Measurements from ENCODE around the gene TMEM79.
A peak's percentile ranks its signal among the peaks of the same experiment; 100 is the strongest.

The TMEM79 gene

DNA sequence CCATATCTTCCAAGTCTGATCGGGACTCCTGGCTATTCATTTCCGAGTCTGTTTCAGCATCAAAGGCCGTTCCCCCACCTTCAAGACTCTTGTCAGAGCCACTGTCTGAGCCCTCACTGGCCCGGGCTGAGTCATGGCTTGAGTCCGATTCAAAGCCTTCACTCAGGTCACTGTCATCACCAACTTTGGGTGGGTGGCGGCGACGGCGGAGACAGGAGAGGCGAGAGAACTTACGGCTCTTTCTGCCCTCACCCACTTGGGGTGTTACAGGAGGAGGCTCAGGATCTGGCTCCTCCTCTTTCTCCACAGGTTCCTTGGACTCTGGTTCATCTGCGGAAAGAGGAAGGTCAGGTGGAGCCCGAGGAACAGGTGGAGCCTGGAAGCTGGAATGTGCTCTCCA lies 18.1 kb upstream of the TMEM79 start:
- no peak for DNase-seq

DNA sequence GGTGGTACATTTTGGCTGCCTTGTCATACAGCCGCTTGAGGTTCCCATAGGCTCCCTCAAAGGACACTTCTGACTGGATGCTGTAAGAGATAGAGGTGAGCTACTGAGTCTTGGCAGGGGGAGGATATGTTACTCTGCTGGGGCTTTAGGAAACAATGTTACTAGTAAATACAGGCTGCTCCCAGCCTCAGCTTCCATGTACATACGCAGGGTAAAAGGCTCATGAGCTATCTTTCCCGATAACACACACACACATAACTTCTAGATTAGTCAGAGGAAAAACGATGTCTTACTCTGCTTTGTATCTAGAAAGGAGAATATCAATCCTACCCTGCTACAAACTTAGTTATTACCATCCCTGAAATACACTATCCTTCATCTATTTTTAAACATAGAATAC lies 15.8 kb upstream of the TMEM79 start:
- no peak for DNase-seq

GRCh38 chr1:156270314-156270713 lies 13.8 kb upstream of the TMEM79 start:
- no peak for DNase-seq

DNA sequence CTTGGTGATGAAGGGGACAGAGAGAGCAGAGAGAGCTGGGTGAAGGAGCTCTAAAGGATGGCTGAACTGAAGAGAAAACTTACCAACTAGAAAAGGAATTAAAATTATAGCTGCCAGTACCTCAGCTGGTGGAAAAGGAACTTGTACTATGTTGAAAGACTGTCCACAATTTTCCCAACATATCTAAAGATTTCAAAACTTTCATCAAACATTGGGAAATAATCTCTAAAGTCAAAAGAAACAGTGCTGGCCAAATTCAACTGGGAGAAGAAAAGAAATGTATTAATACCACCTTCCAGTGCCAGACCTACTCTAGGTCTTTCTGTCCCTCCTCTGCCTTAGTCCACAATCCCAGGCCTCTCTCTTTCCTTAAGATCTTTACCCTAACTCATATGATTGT lies 7.6 kb upstream of the TMEM79 start:
- DNase-seq = no peak

DNA sequence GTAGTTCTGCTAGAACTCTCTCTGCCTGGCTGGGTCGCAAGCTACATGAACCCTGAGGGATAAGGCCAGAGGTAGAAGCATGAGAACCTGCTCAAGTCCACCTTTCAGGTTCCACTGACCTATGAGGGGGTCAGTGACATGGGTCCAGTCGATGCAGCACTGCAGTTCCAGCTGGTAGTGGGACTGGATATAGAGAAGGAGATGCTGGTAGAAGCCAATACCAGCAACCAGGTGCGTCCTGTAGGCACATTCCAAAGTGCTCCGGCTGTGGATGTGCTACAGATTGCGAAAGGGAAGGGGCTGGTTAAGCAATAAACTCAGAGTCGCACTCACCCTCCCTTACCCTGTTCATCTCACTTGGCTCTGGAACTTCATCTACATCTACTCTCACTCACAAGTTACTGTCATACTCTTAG lies 7.2 kb upstream of the TMEM79 start:
- DNase-seq = no peak

GRCh38 chr1:156279837-156280236 lies 4.3 kb upstream of the TMEM79 start:
- DNase-seq = no peak

DNA sequence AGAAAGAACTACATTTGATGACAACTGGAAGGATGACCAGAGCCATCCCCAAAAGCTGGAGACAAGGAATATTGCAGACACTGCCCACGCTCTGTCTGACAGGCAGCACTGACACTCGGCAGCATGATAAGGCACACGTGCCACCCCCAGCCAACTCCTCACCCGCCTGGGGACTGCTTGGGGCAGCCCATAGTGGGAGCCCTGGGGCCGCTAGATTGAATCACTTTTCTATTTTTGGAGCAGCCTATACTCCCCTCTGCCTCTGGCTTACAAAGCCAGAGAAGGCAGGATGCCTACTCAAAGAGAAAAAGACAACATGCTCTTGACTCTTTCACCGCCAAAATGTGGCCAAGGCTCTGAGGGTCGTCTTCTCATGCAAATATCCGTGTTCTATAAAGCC lies 2.8 kb upstream of the TMEM79 start:
- DNase-seq = no peak

DNA sequence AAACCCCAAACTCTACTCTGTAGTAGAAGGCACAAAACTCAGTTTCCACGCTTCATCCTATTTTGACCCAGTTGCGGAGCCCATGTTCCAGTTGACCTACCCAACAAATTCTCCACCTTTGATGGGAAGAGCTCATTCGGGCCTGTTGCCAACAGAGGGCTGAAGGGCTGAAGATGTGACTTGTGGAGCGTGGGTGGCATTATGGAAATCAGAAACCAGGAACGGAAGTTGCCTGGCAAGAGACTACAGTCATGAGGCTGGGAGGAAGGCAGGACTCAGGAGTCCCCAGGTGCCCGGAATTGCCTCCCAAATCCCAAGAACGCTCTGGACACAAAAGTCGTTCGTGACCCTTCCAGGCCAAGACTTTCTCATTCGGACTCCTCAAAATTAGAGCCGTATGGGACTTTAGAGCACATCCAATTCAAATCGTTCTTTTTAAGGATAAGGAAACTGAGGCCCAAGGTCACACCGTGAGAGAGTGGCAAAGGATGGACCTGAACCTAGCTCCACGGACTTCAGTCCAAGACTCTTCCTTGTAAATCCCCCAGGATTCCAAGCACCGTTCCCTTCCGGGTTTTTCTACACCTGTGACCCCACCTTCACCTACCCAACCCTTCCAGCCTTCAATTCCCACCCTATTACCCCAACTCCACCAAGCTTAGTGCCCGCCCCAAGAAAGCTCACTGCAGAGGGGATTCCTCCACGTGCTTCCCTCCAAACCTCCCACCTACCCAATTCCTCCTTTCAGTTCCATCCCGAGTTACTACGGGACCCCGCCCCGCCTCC lies 2.2 kb upstream of the TMEM79 start:
- DNase-seq = no peak

DNA sequence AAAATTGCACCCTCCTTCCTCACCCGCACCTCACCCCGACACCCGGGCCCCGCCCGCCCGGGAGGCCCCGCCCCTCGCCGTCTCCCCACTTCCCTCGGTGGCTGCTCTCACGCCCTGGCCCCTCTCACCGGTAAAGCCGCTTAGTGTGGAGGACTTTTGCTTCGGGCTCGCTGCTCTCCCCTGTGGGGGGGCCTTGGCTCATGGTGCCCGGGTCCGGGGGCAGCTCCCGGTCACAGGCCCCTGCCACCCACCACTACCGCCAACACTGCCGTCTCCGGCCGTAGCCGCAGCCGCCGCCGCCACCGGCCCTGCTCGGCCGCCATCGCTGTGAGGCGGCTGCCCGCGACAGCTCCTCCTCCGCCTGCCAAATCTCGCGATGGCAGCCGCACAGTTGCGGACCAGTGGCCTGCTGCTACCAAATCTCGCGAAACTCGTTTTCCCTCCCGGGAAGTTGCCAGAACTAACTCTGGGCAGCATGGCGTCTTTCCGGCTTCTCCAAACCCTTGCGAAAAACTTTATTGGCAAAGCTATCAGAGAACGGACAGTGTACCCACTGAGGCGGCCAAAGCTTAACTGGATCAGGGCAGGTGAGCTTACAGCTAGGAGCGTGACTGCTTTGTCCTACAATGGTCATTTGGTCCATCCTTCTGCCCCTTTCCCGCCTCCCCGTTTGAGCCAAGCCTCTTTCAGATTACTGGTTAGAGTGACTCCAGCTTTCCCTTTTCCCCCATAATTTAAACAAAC lies 1.5 kb upstream of the TMEM79 start, which contains the start of gene SMG5:
Gene SMG5 (minus strand): TSS at position 347 of the 744 bp plus-strand sequence. CDS start 145 bp downstream, at position 202.
- peak; percentile 89 for DNase-seq

DNA sequence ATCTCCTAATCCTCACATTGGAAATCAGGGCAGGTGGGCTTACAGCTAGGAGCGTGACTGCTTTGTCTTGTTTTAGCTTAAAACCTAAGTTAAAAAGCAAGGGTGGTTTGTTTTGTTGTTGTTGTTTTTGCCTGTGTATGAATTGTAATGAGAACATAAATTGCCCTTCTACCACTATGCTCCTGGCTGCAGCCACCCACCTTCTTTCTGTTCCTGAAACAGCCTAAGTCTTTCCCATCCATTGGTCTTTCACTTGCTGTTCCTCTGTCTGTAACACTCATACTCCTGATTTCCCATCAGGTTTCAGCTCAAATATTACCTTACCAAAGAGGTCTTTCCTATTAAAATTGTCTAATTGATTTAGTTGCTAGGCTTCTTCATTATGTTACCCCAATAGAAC lies 604 bp upstream of the TMEM79 start:
- no peak for DNase-seq

DNA sequence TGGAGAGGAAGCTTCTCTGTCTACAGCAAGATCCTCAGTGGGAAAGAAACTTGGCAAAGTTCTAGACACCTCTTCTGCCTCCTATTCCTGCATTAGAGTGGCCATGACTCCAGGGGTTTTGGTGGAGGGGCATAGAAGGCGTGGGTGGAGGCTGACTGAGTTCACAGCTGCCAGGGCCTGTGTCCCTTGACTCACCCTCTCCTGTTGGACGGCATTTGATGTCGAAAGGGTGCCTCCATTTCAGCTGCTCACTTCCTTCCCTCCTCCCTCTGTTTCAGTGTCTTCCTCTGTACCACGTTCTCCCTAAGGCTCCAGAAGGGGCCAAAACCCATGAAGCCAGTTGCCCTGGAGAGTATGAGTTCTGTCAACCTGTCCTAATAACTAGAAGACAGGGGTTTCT lies 632 bp downstream of the TMEM79 start:
- DNase-seq = no peak

- no peak for DNase-seq
Measured at GRCh38 chr1:156285437-156285836, 1.3 kb downstream of the TMEM79 start.

GRCh38 chr1:156286061-156286460 lies 1.9 kb downstream of the TMEM79 start:
- DNase-seq = no peak

DNA sequence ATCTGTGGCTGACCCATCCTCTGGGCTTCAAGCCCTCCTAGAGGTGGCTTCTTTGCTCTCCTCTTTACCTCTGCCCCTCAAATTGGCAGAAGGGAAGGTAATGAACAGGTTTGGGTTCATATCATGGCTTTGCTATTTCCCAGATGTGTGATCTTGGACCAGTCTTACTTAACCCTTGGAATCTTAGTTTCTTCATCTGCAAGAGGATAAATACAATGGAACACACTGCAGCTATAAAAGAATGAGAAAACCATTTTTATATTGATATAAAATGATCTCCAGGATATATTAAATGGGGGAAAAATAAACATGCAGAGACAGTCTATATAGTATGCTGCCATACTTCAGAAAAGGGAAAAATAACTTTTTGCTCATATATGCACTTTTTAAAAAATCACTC lies 5.7 kb downstream of the TMEM79 start:
- no peak for DNase-seq

- no peak for DNase-seq
Measured at GRCh38 chr1:156291226-156292061, 7.3 kb downstream of the TMEM79 start.

- no peak for DNase-seq
Measured at GRCh38 chr1:156293098-156293434, 8.9 kb downstream of the TMEM79 start.

DNA sequence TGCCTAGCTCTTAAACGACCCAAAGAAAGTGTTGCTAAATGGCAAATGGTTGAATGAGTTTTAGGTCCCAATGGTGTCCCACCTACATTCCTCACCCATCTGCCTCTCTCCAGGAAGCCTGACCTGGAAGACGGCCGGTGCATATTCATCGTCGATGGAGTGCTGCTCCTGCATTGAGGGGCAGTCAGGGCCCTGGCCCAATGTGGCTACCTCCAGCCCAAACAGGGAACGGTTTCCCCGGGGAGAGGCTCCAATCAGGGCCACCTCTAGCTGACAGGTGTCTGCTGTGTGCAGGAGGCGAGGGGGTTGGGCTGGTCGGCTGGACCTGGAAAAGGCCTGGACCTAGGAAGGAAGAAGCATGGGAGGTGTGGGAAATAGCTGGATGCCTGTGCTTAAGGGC lies 9.8 kb downstream of the TMEM79 start:
- DNase-seq = no peak

DNA sequence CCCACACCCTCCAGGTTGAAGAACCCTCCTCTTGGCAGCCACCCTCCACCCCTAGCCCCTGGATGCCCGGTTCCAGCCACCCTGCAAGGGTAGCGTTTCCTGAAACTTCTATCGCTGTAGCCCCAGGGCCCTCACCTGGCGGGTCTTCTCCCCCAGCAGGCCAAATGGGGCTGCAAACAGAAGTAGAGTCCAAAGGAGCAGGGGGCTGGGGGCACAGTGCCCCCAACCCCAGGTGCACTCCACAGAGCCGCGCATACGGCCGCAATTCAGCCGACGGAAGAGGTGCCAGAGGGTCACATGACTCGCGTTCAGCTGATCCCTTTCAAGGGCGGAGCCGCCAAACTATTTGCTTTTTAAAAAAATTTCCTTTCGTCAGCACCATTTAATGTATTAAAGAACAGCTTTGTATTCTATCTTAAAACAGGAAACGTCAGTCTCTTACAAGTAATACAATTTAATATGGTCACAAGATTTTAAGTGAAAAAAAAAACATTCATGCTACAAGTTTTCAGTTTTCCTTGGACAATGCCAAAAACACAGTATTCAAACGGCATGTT lies 11.3 kb downstream of the TMEM79 start, which contains the start of gene GLMP:
Gene GLMP (minus strand): TSS at position 289 of the 557 bp plus-strand sequence. CDS start 34 bp downstream, at position 255.
- DNase-seq = peak; percentile 30

GRCh38 chr1:156298852-156299357 lies 14.8 kb downstream of the TMEM79 start, which contains the start of gene VHLL:
TSS of gene VHLL (minus strand) at chr1:156299307. CDS start at chr1:156299189, 118 bp downstream.
- DNase-seq = no peak

- DNase-seq = no peak
Measured at GRCh38 chr1:156303241-156303640, 19.1 kb downstream of the TMEM79 start.

DNA sequence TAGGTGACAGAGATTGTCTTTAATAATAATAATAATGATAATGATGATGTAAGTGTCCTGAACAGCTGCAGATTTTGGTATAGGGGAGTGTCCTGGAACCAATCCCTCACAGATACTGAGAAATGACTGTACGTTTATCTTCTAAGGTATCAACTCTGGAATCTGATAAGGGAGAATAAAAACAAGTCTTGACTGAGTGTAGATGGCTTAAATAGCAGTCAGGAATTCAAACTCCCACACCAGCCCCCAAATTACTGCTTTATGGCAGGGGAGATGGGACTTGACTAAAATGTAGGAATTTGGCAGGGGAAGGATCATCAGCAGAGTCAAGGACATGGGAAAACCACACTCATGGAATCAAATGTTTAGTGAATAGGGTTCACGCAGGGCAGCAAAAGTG lies 21.1 kb downstream of the TMEM79 start:
- no peak for DNase-seq

- no peak for DNase-seq
Measured at GRCh38 chr1:156308078-156308477, 24.0 kb downstream of the TMEM79 start.

DNA sequence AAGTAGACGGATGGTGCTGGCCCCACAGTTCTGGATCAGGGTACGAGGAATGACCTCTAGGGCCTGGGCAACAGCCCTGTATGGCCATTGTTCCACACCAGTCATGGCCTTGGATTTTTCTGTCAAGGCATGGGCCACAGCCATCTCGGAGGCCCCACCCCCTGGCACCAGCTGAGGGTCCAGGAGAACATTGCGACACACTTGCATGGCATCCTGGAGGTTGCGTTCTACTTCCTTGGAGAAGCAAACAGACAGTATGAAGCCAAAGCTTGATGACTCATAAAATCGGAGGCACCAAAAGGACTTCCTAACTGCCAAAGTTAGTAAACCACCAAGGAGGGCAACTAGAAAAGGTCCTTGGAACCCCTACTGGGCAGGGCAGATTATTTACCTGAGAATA lies 26.8 kb downstream of the TMEM79 start:
- no peak for DNase-seq
